SK-N-SH (cell line): ENCODE measurements around the gene DHRS1. TPM values are rescaled to one million over a fixed set of nuclear protein-coding genes. Genes with fewer than 3 reads are reported as not detected.

Experiments used
- CTCF ChIA-PET: fragments of 300-600, 350-600 bp; formaldehyde crosslinking; extraction: SDS; loops from one replicate; lab custom pipeline; 2021; lab: Yijun Ruan, JAX
- POLR2A ChIA-PET: fragments of 350-600 bp; sonication (Branson Sonifier 250); formaldehyde crosslinking; extraction: SDS; loops from one replicate; lab custom pipeline; 2020; ENCODE audit warnings: antibody characterized with exemption, inconsistent platforms; lab: Yijun Ruan, JAX
- DNase-seq: peaks from one replicate; pipeline ENCODE4 v3.0.0; 2012
- H2AFZ ChIP-seq: fragments of 200-600 bp; sonication (generic); 2 replicates; pipeline ENCODE4 v1.8.1; 2016; ENCODE audit warnings: antibody characterized with exemption, mild to moderate bottlenecking, low read depth
- H3F3A ChIP-seq: fragments of 200-600 bp; sonication (generic); replicated peaks from 2 replicates; pipeline ENCODE3; 2016; ENCODE audit warnings: antibody characterized with exemption, mild to moderate bottlenecking; ENCODE audit not compliant: insufficient read depth
- H3K27ac ChIP-seq, 2 experiments: fragments of 200-500 bp in 1 of 2; fragments of 200-600 bp in 1 of 2; sonication (Bioruptor generic) in 1 of 2; sonication (generic), shearing (Covaris generic) in 1 of 2; 2 replicates each; pipeline versions ENCODE4 v1.5.1 to v1.6.1; 2014 to 2016; ENCODE audit warnings: low read depth in 2 of 2, inconsistent platforms in 1 of 2, low read length in 1 of 2, mild to moderate bottlenecking in 1 of 2, mixed read lengths in 1 of 2
- H3K27me3 ChIP-seq: fragments of 200-600 bp; sonication (generic), shearing (Covaris generic); 2 replicates; pipeline ENCODE4 v1.6.1; 2016; ENCODE audit warnings: mixed run types; ENCODE audit not compliant: insufficient read depth
- H3K36me3 ChIP-seq, 2 experiments: fragments of 200-500 bp in 1 of 2; fragments of 200-600 bp in 1 of 2; sonication (Bioruptor generic) in 1 of 2; sonication (generic) in 1 of 2; replicated peaks in 1 of 2; 2 replicates each; pipeline versions ENCODE3 to v1.5.1; 2014 to 2016; ENCODE audit warnings: low read length in 1 of 2, mild to moderate bottlenecking in 1 of 2; ENCODE audit not compliant: insufficient read depth in 2 of 2, control insufficient read depth in 1 of 2
- H3K4me1 ChIP-seq, 2 experiments: fragments of 200-500 bp in 1 of 2; fragments of 200-600 bp in 1 of 2; sonication (Bioruptor generic) in 1 of 2; sonication (generic), shearing (Covaris generic) in 1 of 2; 2 replicates each; pipeline versions ENCODE4 v1.5.1 to v1.6.1; 2014 to 2016; ENCODE audit warnings: low read depth in 1 of 2, low read length in 1 of 2, mixed run types in 1 of 2; ENCODE audit not compliant: insufficient read depth in 2 of 2, control insufficient read depth in 1 of 2
- H3K4me2 ChIP-seq: fragments of 200-600 bp; sonication (generic), shearing (Covaris generic); 2 replicates; pipeline ENCODE4 v1.6.1; 2017; ENCODE audit warnings: mixed run types
- H3K4me3 ChIP-seq, 2 experiments: fragments of 200-500 bp in 1 of 2; fragments of 200-600 bp in 1 of 2; sonication (Bioruptor generic) in 1 of 2; sonication (generic), shearing (Covaris generic) in 1 of 2; 2 replicates each; pipeline versions ENCODE4 v1.5.1 to v1.8.1; 2014 to 2016; ENCODE audit warnings: low read depth in 2 of 2, inconsistent platforms in 1 of 2, low read length in 1 of 2, mild to moderate bottlenecking in 1 of 2, mixed read lengths in 1 of 2, moderate library complexity in 1 of 2
- H3K79me2 ChIP-seq: fragments of 200-600 bp; sonication (generic); 2 replicates; pipeline ENCODE4 v1.8.1; 2017; ENCODE audit warnings: mild to moderate bottlenecking; ENCODE audit not compliant: insufficient read depth
- H3K9ac ChIP-seq: fragments of 200-600 bp; sonication (generic); 2 replicates; pipeline ENCODE4 v1.6.1; 2017; ENCODE audit warnings: mixed run types
- H3K9me2 ChIP-seq: fragments of 200-600 bp; sonication (generic); 2 replicates; pipeline ENCODE4 v1.6.1; 2017; ENCODE audit warnings: mixed run types
- H3K9me3 ChIP-seq: fragments of 200-600 bp; sonication (generic); 2 replicates; pipeline ENCODE4 v1.6.1; 2017; ENCODE audit warnings: mixed run types, mild to moderate bottlenecking, moderate library complexity
- H4K20me1 ChIP-seq: fragments of 200-600 bp; sonication (generic); 2 replicates; pipeline ENCODE4 v1.6.1; 2017; ENCODE audit warnings: mild to moderate bottlenecking, mixed run types; ENCODE audit not compliant: insufficient read depth
- EP300 ChIP-seq, 2 experiments: IDR thresholded peaks; 2 replicates each; pipeline versions ENCODE4 v1.4.0 to v1.6.1; 2012; ENCODE audit warnings: borderline replicate concordance in 1 of 2, low read depth in 1 of 2, low read length in 1 of 2
- EZH2phosphoT487 ChIP-seq: fragments of 200-600 bp; sonication (generic); IDR thresholded peaks from 2 replicates; pipeline ENCODE4 v1.6.1; 2017; ENCODE audit warnings: low read depth, mixed run types, mild to moderate bottlenecking, antibody characterized with exemption, moderate library complexity, borderline replicate concordance
- FOXJ3 ChIP-seq: sonication (generic); formaldehyde crosslinking; IDR thresholded peaks from 2 replicates; pipeline ENCODE4 v1.5.1; 2020; ENCODE audit warnings: mild to moderate bottlenecking, missing genetic modification reagents
- GABPA ChIP-seq: IDR thresholded peaks from 2 replicates; pipeline ENCODE4 v1.4.0; 2012; ENCODE audit warnings: low read depth, mild to moderate bottlenecking
- GATA2 ChIP-seq: sonication (generic); formaldehyde crosslinking; IDR thresholded peaks from 2 replicates; pipeline ENCODE4 v1.5.0; 2020; ENCODE audit warnings: mild to moderate bottlenecking, missing genetic modification reagents
- JUND ChIP-seq: IDR thresholded peaks from 2 replicates; pipeline ENCODE4 v1.4.0; 2012
- MXI1 ChIP-seq: IDR thresholded peaks from 2 replicates; pipeline ENCODE4 v1.6.1; 2012; ENCODE audit warnings: mild to moderate bottlenecking, low read depth, low read length, improper control_type of control experiment
- POLR2AphosphoS5 ChIP-seq: IDR thresholded peaks from 2 replicates; pipeline ENCODE4 v1.6.1; 2012; ENCODE audit warnings: low read depth, low read length
- REST ChIP-seq: IDR thresholded peaks from 2 replicates; pipeline ENCODE4 v1.6.1; 2012; ENCODE audit warnings: mild to moderate bottlenecking, low read depth, low read length, moderate library complexity
- SIN3A ChIP-seq: IDR thresholded peaks from 2 replicates; pipeline ENCODE4 v1.6.1; 2012; ENCODE audit warnings: low read depth, mild to moderate bottlenecking, low read length, moderate library complexity, borderline replicate concordance
- TCF12 ChIP-seq: IDR thresholded peaks from 2 replicates; pipeline ENCODE4 v1.4.0; 2012
- TEAD4 ChIP-seq: IDR thresholded peaks from 2 replicates; pipeline ENCODE4 v1.4.0; 2012; ENCODE audit warnings: mild to moderate bottlenecking, borderline replicate concordance; ENCODE audit not compliant: insufficient read depth
- YY1 ChIP-seq: IDR thresholded peaks from 2 replicates; pipeline ENCODE4 v1.4.0; 2012; ENCODE audit warnings: low read depth, mild to moderate bottlenecking
- WGBS: methylation state at CpG from one replicate; pipeline ENCODE4 v1.1.6; 2017; ENCODE audit warnings: low lambda C conversion rate; 5-methylcytosine and 5-hydroxymethylcytosine counted together
- polyA plus RNA-seq, 3 experiments: library from polyadenylated mRNA; depleted of rRNA; stranded (reverse); fragments of >200 nt; gene quantifications; 2 replicates each; pipeline ENCODE4 v1.2.3, GENCODE V29; 2012
- TF ChIP-seq, protein P1 (sequence below): fragments of 150-350 bp; IDR thresholded peaks from 2 replicates; pipeline ENCODE4 v1.6.1; 2016; ENCODE audit warnings: mild to moderate bottlenecking, low read depth, low read length

Gene DHRS1
- polyA plus RNA-seq, 1 of the 3 experiments (the other 2 are of a cell fraction), result 65.4 TPM

- Histone ChIP-seq H3K79me2 (no peaks in the 10 kb centered on the region), H3K4me3 (no peak overlapping the region), H3K9me2 (no peaks in the 10 kb centered on the region), H3K27me3 (peaks cover 72% of the 10 kb centered on the region), H3K9me3 (no peaks in the 10 kb centered on the region), H3K9ac (no peak overlapping the region), H4K20me1 (no peaks in the 10 kb centered on the region), H3K27ac (no peak overlapping the region), H3K4me1 (peaks cover 0 to 7% of the 10 kb centered on the region in 2 experiments; a peak in 1 of 4 replicates), H3K4me2 (no peak overlapping the region), H2AFZ (no peak overlapping the region), H3F3A (no peaks in the 10 kb centered on the region), H3K36me3 (no peaks in the 10 kb centered on the region)
- ChIA-PET CTCF (interaction anchor here (1.4 to 12.7 kb wide), 6 partner anchors 7 to 98 kb away, joined by 3 to 445 read pairs (median 10); partner anchors contain the start of genes CBLN3, CIDEB, KHNYN and SDR39U1), POLR2A (interaction anchor here (1.1 kb wide), 1 partner anchor 93 kb away, joined by 3 read pairs; no protein-coding TSS in a partner anchor)
- 68% methylated on average over 11 of the region's 14 CpGs for WGBS
- no peak for DNase-seq
- TF ChIP-seq SIN3A (no peak), JUND (no peak), FOXJ3 (no peak), MXI1 (no peak), YY1 (no peak)
- TF ChIP-seq, protein P1, sequence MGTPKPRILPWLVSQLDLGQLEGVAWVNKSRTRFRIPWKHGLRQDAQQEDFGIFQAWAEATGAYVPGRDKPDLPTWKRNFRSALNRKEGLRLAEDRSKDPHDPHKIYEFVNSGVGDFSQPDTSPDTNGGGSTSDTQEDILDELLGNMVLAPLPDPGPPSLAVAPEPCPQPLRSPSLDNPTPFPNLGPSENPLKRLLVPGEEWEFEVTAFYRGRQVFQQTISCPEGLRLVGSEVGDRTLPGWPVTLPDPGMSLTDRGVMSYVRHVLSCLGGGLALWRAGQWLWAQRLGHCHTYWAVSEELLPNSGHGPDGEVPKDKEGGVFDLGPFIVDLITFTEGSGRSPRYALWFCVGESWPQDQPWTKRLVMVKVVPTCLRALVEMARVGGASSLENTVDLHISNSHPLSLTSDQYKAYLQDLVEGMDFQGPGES, result no peak
These were observed 39.3 kb upstream of the DHRS1 start for GRCh38 chr14:24338843-24339242.

- ChIA-PET POLR2A (no interaction called here), CTCF (interaction anchor here (0.6 to 12.7 kb wide), 8 partner anchors 8 to 385 kb away, joined by 3 to 445 read pairs (median 4); partner anchors contain the start of genes CBLN3, CIDEB, KHNYN and SDR39U1)
- H3K9ac ChIP-seq, result no peak overlapping the region
- H2AFZ ChIP-seq, result no peak overlapping the region
- no peak for DNase-seq
- no peaks in the 10 kb centered on the region for H3K36me3 ChIP-seq
- no peaks in the 10 kb centered on the region for H3K9me3 ChIP-seq
- H3K79me2 ChIP-seq, result no peaks in the 10 kb centered on the region
- no peaks in the 10 kb centered on the region for H3K9me2 ChIP-seq
- peaks cover 65% of the 10 kb centered on the region for H3K27me3 ChIP-seq
- no peaks in the 10 kb centered on the region for H4K20me1 ChIP-seq
- TF ChIP-seq TCF12, result no peak
- no peak for TF ChIP-seq GABPA
- TF ChIP-seq GATA2, result no peak
- TF ChIP-seq POLR2AphosphoS5, result no peak
- TF ChIP-seq MXI1, result no peak
- no peak for TF ChIP-seq REST
- TF ChIP-seq EP300 (IDR thresholded peaks at IDR 0.05; ENCODE audit: borderline replicate concordance in 1 of 2, low read depth in 1 of 2, low read length in 1 of 2), result no peak
- no peak for TF ChIP-seq TEAD4
- no peak for TF ChIP-seq EZH2phosphoT487
- WGBS, result 60% methylated on average over 8 of the region's 8 CpGs
- no peak overlapping the region for H3K4me3 ChIP-seq
- no peak overlapping the region for H3K27ac ChIP-seq
- H3K4me2 ChIP-seq, result no peak overlapping the region
- peaks cover 0 to 9% of the 10 kb centered on the region in 2 experiments; a peak in 1 of 4 replicates for H3K4me1 ChIP-seq
- H3F3A ChIP-seq, result no peaks in the 10 kb centered on the region
These were observed 38.2 kb upstream of the DHRS1 start for GRCh38 chr14:24337824-24338175.
